ENCODE data around the gene PYGB.

DNA sequence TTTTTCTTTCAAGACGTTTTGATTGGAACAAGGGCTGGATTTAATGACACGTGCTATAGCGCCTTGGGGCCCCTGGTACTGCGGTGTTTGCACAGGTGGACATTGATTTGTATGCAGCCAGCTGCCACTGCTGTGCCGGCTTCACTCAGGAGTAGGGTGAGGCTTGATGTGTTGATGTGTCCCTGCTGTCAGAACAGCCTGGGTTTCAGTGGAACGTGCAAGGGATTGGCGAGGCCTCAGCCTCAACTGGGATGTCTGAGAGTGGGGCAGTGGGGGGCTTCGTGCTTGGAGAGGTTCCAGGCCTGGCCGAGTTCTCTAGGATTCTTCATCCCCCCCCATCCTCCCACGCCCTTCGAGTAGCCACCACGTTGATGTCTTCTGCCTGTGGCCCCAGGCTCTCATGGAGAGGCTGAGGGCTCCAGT, 23.0 kb downstream of the PYGB start:
- TF ChIP-seq CTCF (IDR thresholded peaks at IDR 0.05) (no peak), POLR2A (IDR thresholded peaks at IDR 0.05) (no peak)

Measured in body of pancreas (tissue), 4 donors.